Testis (tissue), 3 donors: ENCODE results near the gene NET1. TPM values are rescaled to one million over a fixed set of nuclear protein-coding genes. Genes with fewer than 3 reads are reported as not detected.

Experiments used
- DNase-seq: peaks from one replicate; pipeline ENCODE4 v3.0.0-alpha.2; 2019
- H3K27ac ChIP-seq, 2 donors: fragments of 200-600 bp; sonication (generic); one replicate each; pipeline ENCODE4 v1.5.1; 2019
- H3K27me3 ChIP-seq: fragments of 200-600 bp; sonication (generic); one replicate; pipeline ENCODE4 v1.5.1; 2019
- H3K36me3 ChIP-seq: fragments of 200-600 bp; sonication (generic); one replicate; pipeline ENCODE4 v1.5.1; 2017; ENCODE audit warnings: low read depth; ENCODE audit errors: missing control alignments
- H3K4me1 ChIP-seq: fragments of 200-600 bp; sonication (generic); one replicate; pipeline ENCODE4 v1.5.1; 2019
- H3K4me3 ChIP-seq, 2 donors: fragments of 200-600 bp; sonication (generic); one replicate each; pipeline ENCODE4 v1.5.1; 2017 to 2019
- H3K9me3 ChIP-seq: fragments of 200-600 bp; sonication (generic); one replicate; pipeline ENCODE4 v1.5.1; 2017
- CTCF ChIP-seq, 3 experiments: fragments of 450-650 bp in 2 of 3; fragments of 200-600 bp in 1 of 3; sonication (generic) in 1 of 3; IDR thresholded peaks; one replicate each; pipeline ENCODE4 v1.5.1; 2016 to 2019; ENCODE audit warnings: antibody characterized with exemption in 3 of 3, mild to moderate bottlenecking in 2 of 3, moderate library complexity in 1 of 3
- POLR2A ChIP-seq: fragments of 450-650 bp; IDR thresholded peaks from one replicate; pipeline ENCODE4 v1.6.1; 2017; ENCODE audit warnings: antibody characterized with exemption, mild to moderate bottlenecking, moderate library complexity
- WGBS, 2 donors: methylation state at CpG; one replicate each; pipeline ENCODE4 v1.1.5; 2018; 5-methylcytosine and 5-hydroxymethylcytosine counted together
- intact Hi-C: fragments of 100-400 bp; cut with DNase I; formaldehyde crosslinking; loops from one replicate; pipeline ENCODE4 v1.15.1; 2023; ENCODE audit warnings: low total_unique reads
- polyA plus RNA-seq: library from polyadenylated mRNA; stranded (reverse); fragments of 350-450 nt; fragmentation: Illumina TruSeq; extraction: RNeasy Lipid Tissue Mini Kit (QIAGEN cat#74804); gene quantifications from one replicate; pipeline ENCODE4 v1.2.3, GENCODE V29; 2014; ENCODE audit warnings: low read depth, low replicate concordance; ENCODE audit not compliant: insufficient read depth
- total RNA-seq, 2 donors: library from RNA; depleted of rRNA; stranded (reverse); fragments of >200 nt; gene quantifications; one replicate each; pipeline ENCODE4 v1.2.3, GENCODE V29; 2016

The NET1 gene
- total and polyA plus RNA-seq, 3 donors from 2014 or later, result 29.7 to 40.7 (median 39.9) TPM

- Histone ChIP-seq H3K9me3 (no peaks in the 10 kb centered on the region), H3K4me1 (peaks cover 6% of the 10 kb centered on the region), H3K36me3 (no peaks in the 10 kb centered on the region), H3K27me3 (no peaks in the 10 kb centered on the region), H3K4me3 (no peak overlapping the region), H3K27ac (no peak overlapping the region)
- no peak for TF ChIP-seq CTCF (IDR thresholded peaks at IDR 0.05)
- no peak for TF ChIP-seq POLR2A
- no peak for DNase-seq
- intact Hi-C loops, result no loop called here
- 90 to 94% methylated on average over 11 of the region's 11 CpGs for WGBS, 2 donors
Observed at GRCh38 chr10:5416981-5417380, 4.6 kb downstream of the NET1 start.

DNA sequence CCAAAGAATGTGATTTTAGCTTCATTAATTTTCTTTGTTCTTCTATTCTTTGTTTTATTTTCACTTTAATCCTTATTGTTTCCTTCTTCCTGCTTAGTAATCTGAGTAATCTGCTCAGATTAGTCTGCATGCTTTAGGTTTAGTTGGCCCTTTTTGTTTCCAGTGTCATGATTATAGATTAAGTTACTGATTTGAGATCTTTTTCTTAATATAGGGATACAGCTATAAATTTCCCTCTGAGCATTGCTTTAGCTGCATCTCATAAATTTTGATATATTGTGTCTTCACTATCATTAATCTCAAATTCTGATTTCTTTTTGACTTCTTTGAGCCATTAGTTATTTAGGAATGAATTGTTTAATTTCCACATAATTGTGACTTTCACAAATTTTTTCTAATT lies 6.2 kb downstream of the NET1 start:
- H3K27me3 ChIP-seq, result no peaks in the 10 kb centered on the region
- intact Hi-C loops, result no loop called here

GRCh38 chr10:5419466-5420094 lies 7.2 kb downstream of the NET1 start:
- Histone ChIP-seq H3K36me3 (no peaks in the 10 kb centered on the region), H3K9me3 (no peaks in the 10 kb centered on the region), H3K4me1 (no peaks in the 10 kb centered on the region), H3K4me3 (no peak overlapping the region), H3K27ac (no peak overlapping the region), H3K27me3 (no peaks in the 10 kb centered on the region)
- TF ChIP-seq CTCF (IDR thresholded peaks at IDR 0.05), result no peak
- no peak for TF ChIP-seq POLR2A
- DNase-seq, result no peak
- 92 to 94% methylated on average over 3 of the region's 3 CpGs for WGBS, 2 donors
- intact Hi-C loops, result no loop called here

More for the DNA sequence above, 6.2 kb downstream of the NET1 start:
- no peak overlapping the region for H3K27ac ChIP-seq
- TF ChIP-seq CTCF (IDR thresholded peaks at IDR 0.05) (no peak), POLR2A (no peak)
- no peaks in the 10 kb centered on the region for H3K9me3 ChIP-seq
- no peaks in the 10 kb centered on the region for H3K36me3 ChIP-seq
- H3K4me3 ChIP-seq, result no peak overlapping the region
- no peaks in the 10 kb centered on the region for H3K4me1 ChIP-seq
- no peak for DNase-seq

GRCh38 chr10:5423771-5424170 lies 11.4 kb downstream of the NET1 start:
- Histone ChIP-seq H3K27me3 (no peaks in the 10 kb centered on the region), H3K36me3 (no peaks in the 10 kb centered on the region), H3K9me3 (no peaks in the 10 kb centered on the region), H3K4me1 (no peaks in the 10 kb centered on the region), H3K4me3 (no peak overlapping the region), H3K27ac (no peak overlapping the region)
- intact Hi-C loops, result no loop called here
- WGBS, 2 donors, result 29 to 31% methylated on average over 2 of the region's 2 CpGs
- no peak for DNase-seq
- no peak for TF ChIP-seq CTCF (IDR thresholded peaks at IDR 0.05)

- TF ChIP-seq POLR2A (no peak), CTCF (IDR thresholded peaks at IDR 0.05) (no peak)
- no peaks in the 10 kb centered on the region for H3K27me3 ChIP-seq
- 54 to 78% methylated on average over 3 to 4 of the region's 4 CpGs for WGBS, 2 donors
- H3K9me3 ChIP-seq, result no peaks in the 10 kb centered on the region
- intact Hi-C loops, result no loop called here
- H3K27ac ChIP-seq, result no peak overlapping the region
- H3K4me1 ChIP-seq, result no peaks in the 10 kb centered on the region
- no peaks in the 10 kb centered on the region for H3K36me3 ChIP-seq
- no peak overlapping the region for H3K4me3 ChIP-seq
- no peak for DNase-seq
Observed at GRCh38 chr10:5424751-5425150, 12.4 kb downstream of the NET1 start.
